Measurements from ENCODE around the gene ARMC7. TPM values are rescaled to one million over a fixed set of nuclear protein-coding genes. Genes with fewer than 3 reads are reported as not detected.

Gene ARMC7
- total RNA-seq, 1 experiment from 2014 or later: 22.8 TPM

DNA sequence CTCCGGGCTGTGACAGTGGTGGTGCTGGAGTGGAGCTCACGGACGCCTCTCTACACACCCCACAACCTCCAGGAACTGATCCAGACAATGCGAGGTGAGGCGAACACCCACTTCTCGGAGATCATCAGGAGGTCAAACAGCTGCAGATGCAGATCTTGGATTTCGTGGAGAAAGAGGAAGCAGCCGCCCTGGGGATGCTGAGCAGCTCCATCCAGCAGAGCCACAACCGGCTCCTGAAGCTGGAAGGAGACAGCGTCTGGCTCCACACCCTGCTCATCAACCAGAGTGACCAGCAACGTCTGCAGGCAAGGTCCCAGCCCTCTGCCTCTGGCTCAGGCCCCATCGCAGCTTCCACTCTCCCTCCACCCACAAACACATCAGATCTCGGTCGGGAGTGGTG is 35.2 kb upstream of the ARMC7 start:
- Histone ChIP-seq H3K4me1 (ENCODE audit: insufficient read depth, low read length) (no peaks in the 10 kb centered on the region; the same call in 1 of the 2 replicates), H3K9me3 (ENCODE audit: control insufficient read depth, low read depth, low read length) (no peaks in the 10 kb centered on the region), H3K27ac (ENCODE audit: insufficient read length, low read depth, low read length) (no peak overlapping the region), H4K20me1 (ENCODE audit: control insufficient read depth, insufficient read depth, insufficient read length) (no peaks in the 10 kb centered on the region), H2BK120ac (ENCODE audit: low read depth, low read length, poor library complexity, severe bottlenecking) (no peak overlapping the region), H3K14ac (ENCODE audit: insufficient read depth, low read length) (no peak overlapping the region; the same call in 1 of the 2 replicates), H2AK5ac (ENCODE audit: insufficient read length, low read length) (no peak overlapping the region), H3T11ph (ENCODE audit: low read length) (no peak overlapping the region), H3K79me1 (ENCODE audit: insufficient read depth, low read depth, low read length, poor library complexity, severe bottlenecking) (no peaks in the 10 kb centered on the region), H3K4ac (ENCODE audit: low read depth, low read length) (no peak overlapping the region), H3K18ac (ENCODE audit: insufficient read length, low read depth, low read length) (no peak overlapping the region), H2BK20ac (ENCODE audit: low read depth, low read length, poor library complexity, severe bottlenecking) (no peak overlapping the region), H3K79me2 (ENCODE audit: insufficient read depth, low read length) (no peaks in the 10 kb centered on the region), H3K56ac (ENCODE audit: insufficient read length, low read depth, low read length) (no peak overlapping the region), H3K27me3 (ENCODE audit: insufficient read depth, low read length) (no peaks in the 10 kb centered on the region), H2BK15ac (ENCODE audit: low read depth, low read length) (no peak overlapping the region), H3K9ac (ENCODE audit: extremely low read depth, insufficient read length, low read length) (no peak overlapping the region), H3K23ac (ENCODE audit: insufficient read length, low read depth, low read length) (no peak overlapping the region), H3K23me2 (ENCODE audit: insufficient read length, low read depth, low read length, poor library complexity, severe bottlenecking) (no peaks in the 10 kb centered on the region), H2BK12ac (ENCODE audit: insufficient read length, low read depth, low read length) (no peak overlapping the region), H3K4me2 (ENCODE audit: insufficient read depth, insufficient read length, low read length) (no peak overlapping the region), H2BK5ac (ENCODE audit: insufficient read length, low read length) (no peak overlapping the region), H4K8ac (replicated peaks; ENCODE audit: insufficient read length, low read depth, low read length) (no peak overlapping the region), H4K5ac (ENCODE audit: insufficient read length, low read depth, low read length) (no peak overlapping the region), H2AFZ (ENCODE audit: low read length) (no peak overlapping the region), H4K91ac (ENCODE audit: insufficient read length, low read depth, low read length) (no peak overlapping the region)
- no CpG with 5 or more reads among the region's 14 CpGs for WGBS (ENCODE audit: extremely low coverage, insufficient read length, low lambda C conversion rate)
- peaks cover 17 to 18% of the 10 kb centered on the region in 2 experiments for H3K4me1 Mint-ChIP-seq
- no peak overlapping the region for H3K4me3 Mint-ChIP-seq
- TF ChIP-seq, protein P1, sequence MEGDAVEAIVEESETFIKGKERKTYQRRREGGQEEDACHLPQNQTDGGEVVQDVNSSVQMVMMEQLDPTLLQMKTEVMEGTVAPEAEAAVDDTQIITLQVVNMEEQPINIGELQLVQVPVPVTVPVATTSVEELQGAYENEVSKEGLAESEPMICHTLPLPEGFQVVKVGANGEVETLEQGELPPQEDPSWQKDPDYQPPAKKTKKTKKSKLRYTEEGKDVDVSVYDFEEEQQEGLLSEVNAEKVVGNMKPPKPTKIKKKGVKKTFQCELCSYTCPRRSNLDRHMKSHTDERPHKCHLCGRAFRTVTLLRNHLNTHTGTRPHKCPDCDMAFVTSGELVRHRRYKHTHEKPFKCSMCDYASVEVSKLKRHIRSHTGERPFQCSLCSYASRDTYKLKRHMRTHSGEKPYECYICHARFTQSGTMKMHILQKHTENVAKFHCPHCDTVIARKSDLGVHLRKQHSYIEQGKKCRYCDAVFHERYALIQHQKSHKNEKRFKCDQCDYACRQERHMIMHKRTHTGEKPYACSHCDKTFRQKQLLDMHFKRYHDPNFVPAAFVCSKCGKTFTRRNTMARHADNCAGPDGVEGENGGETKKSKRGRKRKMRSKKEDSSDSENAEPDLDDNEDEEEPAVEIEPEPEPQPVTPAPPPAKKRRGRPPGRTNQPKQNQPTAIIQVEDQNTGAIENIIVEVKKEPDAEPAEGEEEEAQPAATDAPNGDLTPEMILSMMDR (conservative IDR thresholded peaks at IDR 0.05): no peak
- DNase-seq: no peak
- no peaks in the 10 kb centered on the region for H3K36me3 Mint-ChIP-seq (ENCODE audit: insufficient read depth in 1 of 3, low read depth in 3 of 3)
- H3K27ac Mint-ChIP-seq: no peak overlapping the region; a peak in 1 of 7 replicates
- H3K9me3 Mint-ChIP-seq: no peaks in the 10 kb centered on the region; a peak in 1 of 5 replicates
- H3K27me3 Mint-ChIP-seq (ENCODE audit: low read depth): no peaks in the 10 kb centered on the region; the same call in 1 of the 2 replicates
